Loucy (cell line): ENCODE data around the gene RPL3.

Experiments
- EZH2phosphoT487 ChIP-seq: fragments of 200-600 bp; IDR thresholded peaks from 2 replicates; pipeline ENCODE4 v1.6.1; 2018; ENCODE audit warnings: antibody characterized with exemption, mild to moderate bottlenecking, moderate library complexity, borderline replicate concordance
- TF ChIP-seq, protein P1 (sequence below): fragments of 200-600 bp; sonication (generic); conservative IDR thresholded peaks from 2 replicates; pipeline ENCODE4 v1.5.1; 2014; ENCODE audit warnings: mild to moderate bottlenecking, antibody characterized with exemption, low read length

- TF ChIP-seq, protein P1, sequence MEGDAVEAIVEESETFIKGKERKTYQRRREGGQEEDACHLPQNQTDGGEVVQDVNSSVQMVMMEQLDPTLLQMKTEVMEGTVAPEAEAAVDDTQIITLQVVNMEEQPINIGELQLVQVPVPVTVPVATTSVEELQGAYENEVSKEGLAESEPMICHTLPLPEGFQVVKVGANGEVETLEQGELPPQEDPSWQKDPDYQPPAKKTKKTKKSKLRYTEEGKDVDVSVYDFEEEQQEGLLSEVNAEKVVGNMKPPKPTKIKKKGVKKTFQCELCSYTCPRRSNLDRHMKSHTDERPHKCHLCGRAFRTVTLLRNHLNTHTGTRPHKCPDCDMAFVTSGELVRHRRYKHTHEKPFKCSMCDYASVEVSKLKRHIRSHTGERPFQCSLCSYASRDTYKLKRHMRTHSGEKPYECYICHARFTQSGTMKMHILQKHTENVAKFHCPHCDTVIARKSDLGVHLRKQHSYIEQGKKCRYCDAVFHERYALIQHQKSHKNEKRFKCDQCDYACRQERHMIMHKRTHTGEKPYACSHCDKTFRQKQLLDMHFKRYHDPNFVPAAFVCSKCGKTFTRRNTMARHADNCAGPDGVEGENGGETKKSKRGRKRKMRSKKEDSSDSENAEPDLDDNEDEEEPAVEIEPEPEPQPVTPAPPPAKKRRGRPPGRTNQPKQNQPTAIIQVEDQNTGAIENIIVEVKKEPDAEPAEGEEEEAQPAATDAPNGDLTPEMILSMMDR: no peak
- no peak for TF ChIP-seq EZH2phosphoT487
These were observed 26.8 kb downstream of the RPL3 start for GRCh38 chr22:39292561-39293074.
